Fibroblast of mammary gland (primary cell): ENCODE measurements around the gene WDR86.

ENCODE experiments used
- DNase-seq: peaks from one replicate; pipeline ENCODE4 v3.0.0-alpha.2; 2010; ENCODE audit warnings: low read depth
- H3K4me3 ChIP-seq: 2 replicates; pipeline ENCODE4 v1.5.1; 2011; ENCODE audit warnings: low read depth, mild to moderate bottlenecking, low read length, moderate library complexity; ENCODE audit not compliant: control insufficient read depth
- TF ChIP-seq, protein P1 (sequence below): conservative IDR thresholded peaks from 2 replicates; pipeline ENCODE4 v1.5.1; 2011; ENCODE audit warnings: low read depth, low read length, inconsistent platforms; ENCODE audit not compliant: control insufficient read depth, insufficient read depth

Gene WDR86

DNA sequence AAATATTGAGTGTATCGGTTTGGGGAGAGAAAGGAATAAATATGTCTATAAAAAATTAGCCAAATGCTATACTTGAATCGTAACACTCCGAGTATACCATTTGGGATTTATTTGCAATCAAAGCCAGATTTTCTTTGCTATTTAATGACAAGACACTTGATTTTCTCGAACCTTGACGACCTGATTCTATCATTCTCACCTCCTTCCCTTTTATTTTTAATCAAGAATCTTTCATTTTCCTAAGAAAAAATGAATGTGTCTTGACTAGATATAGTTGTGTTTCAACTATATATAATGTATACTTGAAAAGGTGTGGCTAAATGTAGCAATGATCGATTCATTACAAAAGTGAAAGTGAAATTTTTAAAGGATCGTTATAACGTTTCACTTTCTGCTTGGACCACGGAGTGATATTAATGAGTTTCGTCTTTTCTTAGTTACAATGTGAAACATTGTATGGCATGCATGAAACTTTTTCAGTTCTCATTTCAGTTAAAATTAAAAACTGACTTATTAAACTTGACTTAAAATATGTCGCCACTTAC lies 67.7 kb downstream of the WDR86 start:
- peak overlapping the region; percentile 68 for H3K4me3 ChIP-seq
- TF ChIP-seq, protein P1, sequence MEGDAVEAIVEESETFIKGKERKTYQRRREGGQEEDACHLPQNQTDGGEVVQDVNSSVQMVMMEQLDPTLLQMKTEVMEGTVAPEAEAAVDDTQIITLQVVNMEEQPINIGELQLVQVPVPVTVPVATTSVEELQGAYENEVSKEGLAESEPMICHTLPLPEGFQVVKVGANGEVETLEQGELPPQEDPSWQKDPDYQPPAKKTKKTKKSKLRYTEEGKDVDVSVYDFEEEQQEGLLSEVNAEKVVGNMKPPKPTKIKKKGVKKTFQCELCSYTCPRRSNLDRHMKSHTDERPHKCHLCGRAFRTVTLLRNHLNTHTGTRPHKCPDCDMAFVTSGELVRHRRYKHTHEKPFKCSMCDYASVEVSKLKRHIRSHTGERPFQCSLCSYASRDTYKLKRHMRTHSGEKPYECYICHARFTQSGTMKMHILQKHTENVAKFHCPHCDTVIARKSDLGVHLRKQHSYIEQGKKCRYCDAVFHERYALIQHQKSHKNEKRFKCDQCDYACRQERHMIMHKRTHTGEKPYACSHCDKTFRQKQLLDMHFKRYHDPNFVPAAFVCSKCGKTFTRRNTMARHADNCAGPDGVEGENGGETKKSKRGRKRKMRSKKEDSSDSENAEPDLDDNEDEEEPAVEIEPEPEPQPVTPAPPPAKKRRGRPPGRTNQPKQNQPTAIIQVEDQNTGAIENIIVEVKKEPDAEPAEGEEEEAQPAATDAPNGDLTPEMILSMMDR = no peak
- peak; percentile 15 for DNase-seq

DNA sequence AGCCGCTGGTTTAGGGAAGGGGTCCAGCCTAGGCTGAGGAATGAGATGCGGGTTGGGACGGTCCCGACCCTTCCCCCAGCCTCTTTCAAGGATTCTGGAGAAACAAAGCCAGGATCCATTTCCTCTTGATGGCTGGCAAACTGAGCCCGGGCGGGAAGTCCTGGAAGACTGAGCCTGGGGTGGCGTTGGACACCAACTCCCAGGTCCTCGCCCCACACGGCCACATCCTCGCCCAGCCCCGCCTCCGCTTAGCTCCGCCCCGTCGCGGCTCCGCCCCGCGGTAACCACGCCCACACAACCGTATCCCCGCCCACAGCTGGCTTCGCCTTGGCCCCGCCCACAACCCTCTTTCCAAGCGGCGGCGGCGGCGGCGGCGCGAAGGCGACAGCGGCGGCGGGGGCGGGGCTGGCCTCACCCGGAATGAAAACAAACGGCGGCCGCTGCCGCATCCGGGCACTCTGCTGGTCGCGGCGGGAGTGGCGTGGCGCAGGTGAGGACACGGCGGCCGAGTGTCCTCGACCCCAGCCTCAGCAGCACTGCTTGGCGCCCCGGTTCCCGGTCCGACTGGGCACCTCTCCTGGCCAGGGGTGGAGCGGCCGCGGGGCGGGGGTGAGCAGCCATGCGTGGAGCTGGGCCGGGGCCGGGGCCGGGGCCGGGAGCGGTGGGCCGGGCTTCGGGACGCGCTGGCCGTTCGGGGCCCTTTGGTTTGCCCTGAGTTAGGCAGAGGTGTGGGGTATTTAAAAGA lies 68.3 kb downstream of the WDR86 start, which contains the start of gene NUB1:
Gene NUB1, plus strand, starts transcription at position 456 of the 745 bp plus-strand sequence. CDS start 3,538 bp downstream, outside the sequence.
- peak; percentile 77 for DNase-seq
- TF ChIP-seq, protein P1 = no peak
- H3K4me3 ChIP-seq = peak within 1 kb of the TSS; percentile 68

DNA sequence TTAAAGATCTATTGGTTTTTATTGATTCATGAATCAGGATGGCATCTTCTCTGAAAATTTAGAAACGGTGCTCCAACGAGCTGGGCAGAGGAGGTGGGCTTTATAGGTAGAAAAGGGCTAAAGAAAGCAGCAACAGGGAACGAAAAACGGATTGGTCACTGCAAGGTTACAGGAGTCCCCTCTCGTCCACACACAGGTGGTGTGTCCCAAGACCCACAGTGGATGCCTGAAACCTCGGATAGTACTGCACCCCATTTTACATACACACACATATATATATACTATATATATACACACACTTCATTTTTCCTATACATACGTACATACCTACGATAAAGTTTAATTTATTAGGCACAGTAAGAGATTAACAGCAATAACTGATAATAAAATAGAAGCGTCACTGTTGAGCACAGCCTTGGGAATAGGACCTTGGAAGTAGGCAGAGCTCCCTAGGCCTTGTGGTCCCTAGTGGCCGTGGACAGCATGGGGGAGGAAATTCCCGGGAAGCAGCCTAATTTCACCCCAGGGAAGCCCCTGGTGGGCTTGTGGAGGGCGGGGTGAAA lies 69.0 kb downstream of the WDR86 start:
- H3K4me3 ChIP-seq = peak overlapping the region; percentile 41
- TF ChIP-seq, protein P1 = no peak
- DNase-seq = no peak

- H3K4me3 ChIP-seq = no peak overlapping the region
- TF ChIP-seq, protein P1 = no peak
- DNase-seq = no peak
Measured at GRCh38 chr7:151339651-151340382, 70.0 kb downstream of the WDR86 start.

- no peak overlapping the region for H3K4me3 ChIP-seq
- TF ChIP-seq, protein P1 = no peak
- DNase-seq = no peak
Measured at GRCh38 chr7:151338809-151339208, 71.0 kb downstream of the WDR86 start.

DNA sequence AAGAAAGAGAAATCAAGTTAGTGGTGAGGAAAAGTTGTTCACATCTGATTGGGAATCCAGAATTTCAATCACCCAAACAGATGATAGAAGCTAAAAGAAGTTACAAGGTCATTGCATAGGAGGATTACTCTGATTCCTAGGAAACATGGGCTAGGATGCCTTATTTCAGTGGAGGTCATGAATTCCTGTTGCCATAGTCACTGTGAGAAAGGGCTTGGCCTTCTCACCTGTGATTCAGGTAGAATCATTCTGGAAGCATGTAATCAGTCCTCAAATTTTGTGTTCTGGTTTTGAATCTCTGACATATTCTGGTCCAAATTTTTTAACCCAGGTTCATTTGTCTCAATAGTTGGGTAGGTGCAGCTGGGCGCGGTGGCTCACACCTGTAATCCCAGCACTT lies 72.5 kb downstream of the WDR86 start:
- TF ChIP-seq, protein P1 = no peak
- DNase-seq = no peak
- H3K4me3 ChIP-seq = no peak overlapping the region
